Right ventricle myocardium superior (tissue), 1 donor: Measurements from ENCODE around the gene GLRA2. TPM values are rescaled to one million over a fixed set of nuclear protein-coding genes. Genes with fewer than 3 reads are reported as not detected.

Experiments
- ATAC-seq: fragments of 200-7000 bp; cut with Tn5 transposase; one replicate; pipeline ENCODE4 v1.9.1; 2020; ENCODE audit warnings: mild to moderate bottlenecking; ENCODE audit not compliant: poor library complexity
- DNase-seq: peaks from one replicate; pipeline ENCODE4 v3.0.0-alpha.2; 2020
- intact Hi-C: fragments of 100-400 bp; cut with DNase I; formaldehyde crosslinking; loops from one replicate; pipeline ENCODE4 v1.11.2; 2022
- long read RNA-seq: library from polyadenylated mRNA; unstranded; transcript quantifications from one replicate; pipeline ENCODE4 v2.0.0, GENCODE V29; 2021
- total RNA-seq: library from RNA; stranded (reverse); fragmentation: NEBNext Ultra II Directional; extraction: Animal tissue kit (Norgen Biotek cat#: 25700); gene quantifications from one replicate; pipeline ENCODE4 v1.2.1, GENCODE V29; 2021
- donor health status: DM: no; HTN: yes; CAD: no; lungs with severe emphysema.

GLRA2 gene
- not detected for total RNA-seq
- long read RNA-seq, result 0 reads

DNA sequence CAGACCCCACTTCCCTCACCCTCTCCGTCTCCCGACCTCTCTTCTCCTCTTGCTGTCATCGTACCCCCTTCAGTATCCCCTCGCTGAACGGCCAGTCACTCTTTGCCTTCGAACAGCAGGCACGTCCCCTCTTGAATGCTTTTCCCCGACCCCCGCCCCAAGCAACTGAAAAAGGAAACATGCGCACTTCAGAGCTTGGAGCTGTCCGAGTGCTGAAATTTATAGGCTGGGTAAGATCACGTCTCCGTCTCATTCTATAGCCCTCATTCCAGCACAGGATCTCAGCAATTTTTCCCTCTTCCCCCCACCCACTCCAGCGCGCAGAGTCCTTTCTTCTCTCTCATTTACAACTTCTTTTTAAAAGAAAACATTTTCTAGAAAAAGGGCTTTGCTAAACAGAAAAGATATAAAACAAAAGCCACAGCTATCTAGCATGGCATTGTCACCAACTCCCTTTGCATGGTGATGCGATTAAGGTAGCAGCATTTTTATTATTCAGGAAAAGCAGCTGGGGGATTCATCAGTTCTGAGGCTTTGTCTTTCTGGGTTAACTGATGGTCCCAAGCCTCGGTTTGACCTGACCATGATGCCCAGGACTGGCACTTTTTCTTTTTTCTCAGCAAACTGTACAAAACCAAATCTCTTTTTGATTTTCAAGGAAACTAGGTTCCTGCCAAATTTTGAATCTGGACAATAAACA is at the start of gene GLRA2:
Gene GLRA2, plus strand, starts transcription at position 247 of the 700 bp plus-strand sequence. CDS start 522 bp downstream, outside the sequence.
- intact Hi-C loops, result no loop called here
- no peak for DNase-seq
- no peak for ATAC-seq

DNA sequence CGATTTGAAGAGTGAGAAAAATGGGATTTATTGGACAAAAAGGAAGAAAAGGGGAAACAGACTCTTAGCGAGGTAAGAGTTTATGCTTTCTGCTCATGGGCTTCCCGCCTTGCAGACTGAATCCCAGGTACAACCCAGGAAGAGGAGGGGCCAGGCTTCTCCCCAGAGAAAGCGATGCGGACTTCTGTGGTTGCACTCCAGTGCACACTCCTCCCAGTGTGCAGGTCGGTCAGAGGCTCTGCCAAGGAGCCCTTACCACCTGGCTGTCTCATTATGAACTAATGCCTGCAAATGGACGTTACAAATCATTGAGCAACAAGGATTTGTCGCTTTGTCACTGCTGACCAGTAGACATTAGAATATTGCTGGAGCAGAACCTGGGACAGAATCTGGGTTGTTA is 39.9 kb upstream of the GLRA2 start:
- intact Hi-C loops, result no loop called here
- DNase-seq (no peak), ATAC-seq (no peak)

DNA sequence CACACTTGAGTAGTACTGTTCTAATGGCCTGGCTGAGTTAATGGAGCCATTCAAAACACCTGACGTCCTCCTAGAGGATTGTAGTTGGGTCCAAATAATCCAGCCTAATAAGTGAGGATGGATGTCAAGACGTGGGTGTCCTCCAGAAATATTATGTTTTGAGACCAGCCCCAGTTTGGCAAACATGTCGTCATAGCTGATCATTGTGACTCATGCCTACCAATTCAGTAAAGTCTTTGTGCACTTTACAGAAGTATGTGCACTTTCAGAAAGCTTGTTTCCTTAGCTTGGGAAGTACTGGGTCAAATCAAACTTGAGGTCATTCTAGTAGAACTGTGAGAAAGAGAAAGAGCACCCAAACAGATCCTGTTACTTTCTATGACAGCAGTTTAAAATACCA is 37.6 kb upstream of the GLRA2 start:
- intact Hi-C loops, result no loop called here
- no peak for ATAC-seq
- no peak for DNase-seq

DNA sequence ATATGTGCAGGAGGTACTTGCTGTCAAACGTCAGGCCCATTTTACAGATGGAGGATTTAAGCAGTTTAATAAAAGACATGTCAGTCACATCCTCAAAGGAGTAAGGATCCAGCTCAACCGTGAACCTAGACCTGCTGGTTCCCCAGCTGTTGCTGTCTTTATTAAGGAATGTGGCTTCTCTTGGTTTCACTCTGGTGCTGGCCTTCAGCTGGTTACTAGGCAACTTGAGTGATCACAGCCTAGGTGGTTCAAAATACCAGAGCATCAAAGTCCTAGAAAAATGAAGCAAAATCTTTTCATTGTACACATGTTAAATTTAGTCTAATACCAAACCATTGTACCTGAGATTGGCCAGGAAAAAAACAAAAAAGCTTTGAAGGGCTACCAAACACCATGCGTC is 32.7 kb upstream of the GLRA2 start:
- intact Hi-C loops, result no loop called here

DNA sequence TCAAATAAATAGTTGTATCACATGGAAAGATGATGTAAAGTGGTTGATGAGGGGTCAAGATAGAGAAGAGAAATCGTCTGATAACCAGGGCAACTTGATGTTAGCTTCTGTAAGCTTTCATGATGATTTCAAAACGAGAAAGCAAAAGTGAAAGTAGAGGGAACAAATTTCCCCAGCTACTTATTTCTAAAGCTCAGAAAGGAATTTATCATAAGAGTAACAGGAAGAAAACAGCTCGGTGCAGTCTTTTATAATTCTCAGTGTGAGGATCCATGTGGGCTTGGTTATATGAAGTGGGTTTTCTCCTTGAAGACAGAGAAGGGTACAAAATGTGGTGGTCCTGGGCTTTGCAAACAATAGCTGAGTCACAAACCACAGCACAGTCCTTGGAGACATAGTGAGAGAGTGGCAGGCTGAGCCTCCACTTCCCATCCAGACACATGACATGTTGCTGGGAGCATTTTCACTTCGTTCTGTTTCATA is 32.1 kb upstream of the GLRA2 start:
- no peak for ATAC-seq
- no peak for DNase-seq
- intact Hi-C loops, result no loop called here

More for the DNA sequence above, 32.7 kb upstream of the GLRA2 start:
- DNase-seq (no peak), ATAC-seq (no peak)

DNA sequence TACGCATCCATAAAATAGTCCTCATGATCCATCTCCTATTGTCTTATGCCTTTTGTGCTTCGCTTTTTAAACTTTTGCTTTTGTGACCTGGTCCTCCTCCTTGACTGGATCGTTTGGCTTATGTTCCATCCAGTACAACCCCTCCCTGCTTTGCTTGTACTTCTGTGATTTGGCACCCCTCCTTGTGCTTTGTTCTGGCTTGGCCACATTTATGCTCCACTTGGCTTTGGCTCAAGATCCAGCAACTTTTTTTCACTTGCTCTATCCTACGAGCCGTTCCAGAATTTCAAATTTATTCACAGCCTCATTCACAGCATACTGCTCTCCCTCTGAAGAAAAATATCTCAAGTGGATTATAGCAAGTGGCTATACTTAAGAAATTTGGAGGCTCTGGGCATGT is 28.0 kb upstream of the GLRA2 start:
- intact Hi-C loops, result no loop called here
- DNase-seq (no peak), ATAC-seq (no peak)

DNA sequence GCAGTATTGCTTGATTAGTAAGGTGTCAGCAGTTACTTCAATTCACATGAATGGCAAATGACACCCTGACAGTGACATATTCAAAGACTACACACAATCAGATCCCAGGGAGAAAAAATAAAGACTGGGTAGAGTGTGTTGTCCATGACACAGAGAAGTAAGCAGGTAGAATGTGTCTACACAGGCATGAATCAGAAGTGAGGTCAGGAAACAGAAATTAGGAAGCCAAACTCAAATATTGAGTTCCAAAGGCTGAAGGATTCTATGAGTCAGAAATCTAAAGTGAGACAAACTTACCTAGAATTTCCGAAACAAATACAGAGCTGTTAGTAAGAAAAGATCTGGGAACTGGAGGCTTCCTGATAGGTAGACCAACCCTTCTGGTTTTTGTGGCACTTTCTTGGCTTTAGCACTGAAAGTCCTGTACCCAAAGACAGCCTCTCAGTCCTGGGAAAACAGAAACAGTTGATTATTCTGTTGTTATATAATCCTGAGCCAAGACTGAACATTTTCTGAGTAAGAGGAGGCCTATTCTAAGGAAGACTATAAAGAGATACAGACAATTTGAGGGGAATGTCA is 24.3 kb upstream of the GLRA2 start:
- intact Hi-C loops, result no loop called here
- DNase-seq (no peak), ATAC-seq (no peak)

DNA sequence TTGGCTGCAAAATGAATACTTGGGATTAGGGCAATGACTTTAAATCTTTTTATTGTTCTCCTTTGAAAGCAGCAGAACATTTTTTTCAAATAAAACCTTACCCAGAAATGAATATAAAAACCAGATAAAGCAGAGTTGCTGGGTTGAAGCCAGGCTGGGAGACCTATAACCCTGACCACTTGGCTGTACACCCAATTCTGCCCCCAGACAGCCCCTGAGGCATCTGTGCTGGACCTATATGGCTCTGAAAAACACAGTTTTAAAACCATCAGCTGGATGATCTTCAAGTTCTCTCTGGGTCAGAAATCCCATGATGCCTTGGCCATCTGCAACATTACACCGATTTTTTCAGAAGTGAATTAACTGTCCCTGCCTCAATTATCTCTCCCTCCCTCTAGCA is 23.7 kb upstream of the GLRA2 start:
- no peak for ATAC-seq
- peak; percentile 17 for DNase-seq
- intact Hi-C loops, result no loop called here

DNA sequence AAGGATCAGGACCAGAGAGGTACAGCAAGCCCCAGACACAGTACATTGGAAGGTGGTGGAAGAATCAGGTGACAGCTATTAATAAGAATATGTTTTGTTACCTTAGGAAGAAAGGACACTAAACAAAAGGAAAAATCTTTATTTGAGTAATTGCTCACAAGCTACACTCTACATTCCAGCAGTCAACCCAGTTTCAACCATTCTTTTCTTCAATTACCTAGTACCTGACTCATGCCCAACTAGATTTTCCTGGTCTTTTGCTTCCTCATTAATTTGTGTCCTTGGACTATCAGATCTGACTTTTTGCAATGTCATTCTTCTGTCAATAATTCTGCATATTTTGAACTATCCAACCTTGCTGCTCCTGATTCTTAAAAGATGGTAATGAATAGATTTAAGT is 22.5 kb upstream of the GLRA2 start:
- ATAC-seq (no peak), DNase-seq (no peak)
- intact Hi-C loops, result no loop called here

DNA sequence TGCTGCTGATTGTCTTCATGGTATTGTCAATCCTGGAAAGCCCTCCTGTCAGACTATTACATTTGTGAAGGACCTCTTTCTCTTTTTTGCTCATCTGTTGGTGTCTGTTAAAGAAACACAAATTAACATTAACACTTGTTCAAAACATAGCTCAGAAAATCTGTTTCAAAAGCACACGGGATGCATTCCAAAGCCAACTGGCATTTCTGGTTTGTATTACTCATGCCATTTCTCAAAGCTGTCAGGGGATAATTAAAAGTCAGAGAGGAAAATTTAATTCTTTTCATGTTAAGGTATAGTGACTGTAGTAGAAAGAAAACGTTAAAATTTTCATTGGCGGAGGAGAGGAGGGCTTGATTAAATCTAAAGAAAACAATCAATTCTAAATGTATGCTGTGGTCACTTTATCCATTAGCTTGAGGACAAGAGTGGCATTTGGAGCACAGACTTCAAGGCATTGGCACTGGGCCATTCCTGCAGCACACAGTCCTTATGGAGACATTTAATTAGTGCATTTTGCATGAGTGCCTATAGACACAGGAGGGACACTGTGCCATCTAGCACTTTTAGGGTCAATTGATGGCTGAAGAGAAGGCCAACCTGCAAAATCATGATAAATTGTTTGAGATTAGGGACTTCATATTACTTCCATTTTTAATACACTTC is 21.2 kb upstream of the GLRA2 start:
- ATAC-seq, result no peak
- intact Hi-C loops, result no loop called here
- no peak for DNase-seq

DNA sequence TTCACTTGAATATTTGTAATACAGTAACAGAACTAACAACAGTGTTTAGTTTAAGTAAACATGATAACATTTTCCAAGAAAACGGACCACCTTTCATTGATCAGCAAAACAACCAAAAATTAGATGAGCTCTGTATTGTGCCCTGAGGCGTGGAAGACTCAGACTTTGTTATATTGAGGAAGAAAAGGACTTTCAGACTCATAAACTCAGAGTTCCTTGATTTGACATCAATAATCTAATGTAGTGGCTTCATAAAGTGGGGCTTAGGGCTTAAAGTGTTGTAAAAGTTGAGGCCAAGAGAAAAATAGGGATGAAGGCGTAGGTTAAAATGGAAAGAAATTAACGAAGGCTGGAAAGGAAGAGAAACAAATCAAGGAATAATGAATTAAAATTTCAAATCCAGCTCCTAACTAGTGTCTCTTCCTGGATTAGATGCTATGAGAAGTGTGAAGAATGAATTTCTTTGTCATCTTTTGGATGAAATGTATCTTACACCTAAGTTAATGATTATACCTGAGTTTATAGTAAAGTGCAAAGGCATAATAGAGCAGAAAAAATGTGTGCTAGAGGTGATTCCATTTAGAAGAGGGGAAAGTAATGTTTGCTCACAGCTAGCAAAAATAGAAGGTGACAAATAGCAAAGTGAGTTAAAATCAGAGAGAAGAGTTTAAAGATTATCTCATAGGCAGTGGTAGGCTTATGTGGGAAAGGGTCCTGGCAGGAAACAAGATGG is 19.8 kb upstream of the GLRA2 start:
- DNase-seq (no peak), ATAC-seq (no peak)
- intact Hi-C loops, result no loop called here

DNA sequence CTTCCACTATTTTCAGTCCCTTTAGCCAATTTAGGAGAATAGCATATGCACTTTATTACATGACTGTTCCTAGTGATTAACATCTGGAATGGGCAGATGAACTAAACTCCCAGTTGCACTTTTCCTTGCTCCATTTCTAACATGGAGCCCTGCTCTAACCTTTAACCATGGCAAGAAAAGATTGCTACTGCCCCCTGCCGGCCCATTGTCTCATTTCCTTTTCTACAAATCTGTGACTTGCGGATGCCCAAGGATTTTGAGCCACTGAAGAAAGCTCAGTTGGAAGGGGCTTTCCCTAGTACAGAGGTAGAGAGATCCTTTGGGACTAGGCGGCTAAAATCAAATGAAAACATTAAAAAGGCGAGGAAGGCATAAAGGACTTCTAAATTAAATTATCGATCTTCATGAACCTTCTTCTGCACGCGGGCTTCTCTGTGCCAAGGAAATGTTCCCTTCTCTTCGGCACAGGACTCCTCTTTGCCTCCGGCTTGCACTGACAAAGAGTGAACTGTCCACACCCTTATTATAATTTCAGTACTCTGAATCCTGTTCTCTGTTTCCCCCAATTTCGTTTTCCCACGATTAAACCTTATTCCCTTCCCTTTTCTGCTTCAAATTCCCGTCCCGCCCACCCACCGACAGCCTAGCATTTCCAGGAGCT is 577 bp upstream of the GLRA2 start:
- ATAC-seq, result no peak
- intact Hi-C loops, result no loop called here
- peak; percentile 48 for DNase-seq

DNA sequence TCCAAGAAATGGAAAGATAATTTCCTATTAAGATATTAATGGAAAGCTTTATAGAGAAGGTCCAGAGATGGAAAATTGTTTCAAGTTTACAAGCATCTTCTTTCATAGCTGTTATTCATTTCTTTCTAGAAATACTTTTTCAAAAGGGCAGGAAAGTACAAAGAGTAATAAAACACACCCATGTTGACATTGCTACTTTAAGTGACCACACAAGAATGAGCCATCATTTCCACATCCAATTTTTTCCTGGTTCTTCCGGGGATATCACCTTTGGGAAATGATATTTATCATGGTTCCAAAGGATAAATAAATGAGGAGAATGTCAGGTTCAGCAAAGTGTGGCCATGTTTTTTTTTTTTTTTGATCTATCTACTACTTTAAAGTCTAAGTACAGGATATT is 4.5 kb downstream of the GLRA2 start:
- intact Hi-C loops, result no loop called here
- DNase-seq (no peak), ATAC-seq (no peak)

DNA sequence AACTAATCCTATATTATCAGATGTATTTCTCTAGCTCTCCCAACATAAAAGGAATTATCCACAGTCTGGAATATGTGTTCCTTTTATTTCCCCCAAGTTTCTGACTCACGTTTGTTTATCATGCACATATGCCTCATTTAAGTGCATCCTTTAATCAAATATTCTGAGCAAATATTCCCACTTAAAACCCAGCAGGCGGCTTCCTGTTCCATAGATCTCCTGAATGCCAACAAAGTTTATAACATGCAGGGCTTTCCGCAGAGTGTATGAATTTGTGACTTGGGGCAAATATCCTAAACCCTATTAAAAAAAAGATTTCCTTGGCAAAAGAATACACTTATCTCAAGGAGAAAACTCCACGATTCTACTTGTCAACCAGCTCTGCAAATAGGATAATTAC is 16.9 kb downstream of the GLRA2 start:
- ATAC-seq (no peak), DNase-seq (no peak)
- intact Hi-C loops, result no loop called here

DNA sequence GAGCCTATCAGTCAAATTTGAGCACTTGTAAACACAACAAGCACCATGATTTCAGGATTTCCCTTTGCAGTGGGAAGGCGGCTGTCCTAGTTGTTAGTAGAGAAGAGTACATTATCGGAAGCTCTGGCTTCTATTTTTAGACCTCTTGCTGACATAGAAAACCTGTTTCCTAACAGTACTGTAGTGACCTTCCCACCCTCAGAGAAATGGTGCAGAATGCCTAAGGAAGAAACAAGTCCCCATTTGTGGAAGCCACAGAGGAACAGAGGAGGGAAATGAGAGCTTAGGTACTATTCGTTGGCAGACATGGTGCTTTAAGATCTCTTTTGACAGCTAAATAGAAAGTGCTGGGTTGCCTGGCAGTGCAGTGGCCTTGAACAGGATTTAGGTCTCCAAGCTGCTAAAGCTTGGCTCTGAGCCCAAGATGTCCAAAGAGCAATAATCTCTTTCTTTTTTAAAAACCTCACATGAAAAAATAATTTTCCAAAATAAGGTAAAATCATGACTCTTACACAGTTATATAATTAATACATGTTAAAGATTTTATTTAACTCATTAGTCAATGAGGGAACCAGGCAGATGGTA is 24.9 kb downstream of the GLRA2 start:
- DNase-seq, result no peak
- intact Hi-C loops, result no loop called here
- ATAC-seq, result no peak

DNA sequence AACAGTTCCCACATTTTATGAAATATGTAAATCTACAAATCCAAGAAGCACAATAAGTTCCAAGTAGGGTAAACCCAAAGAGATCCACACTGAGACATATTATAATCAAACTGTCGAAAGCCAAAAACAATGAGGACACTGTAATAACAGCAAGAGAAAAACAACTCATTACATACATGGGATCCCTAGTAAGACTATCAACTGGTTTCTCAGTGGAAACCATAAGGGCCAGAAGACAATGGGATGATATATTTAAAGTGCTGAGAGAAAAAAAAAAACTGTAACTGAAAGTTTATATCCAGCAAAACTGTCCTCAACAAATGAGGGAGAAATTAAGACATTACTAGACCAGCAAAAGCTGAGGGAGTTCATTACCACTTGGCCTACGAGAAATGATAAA is 34.7 kb downstream of the GLRA2 start:
- DNase-seq, result no peak
- ATAC-seq, result no peak
- intact Hi-C loops, result no loop called here

DNA sequence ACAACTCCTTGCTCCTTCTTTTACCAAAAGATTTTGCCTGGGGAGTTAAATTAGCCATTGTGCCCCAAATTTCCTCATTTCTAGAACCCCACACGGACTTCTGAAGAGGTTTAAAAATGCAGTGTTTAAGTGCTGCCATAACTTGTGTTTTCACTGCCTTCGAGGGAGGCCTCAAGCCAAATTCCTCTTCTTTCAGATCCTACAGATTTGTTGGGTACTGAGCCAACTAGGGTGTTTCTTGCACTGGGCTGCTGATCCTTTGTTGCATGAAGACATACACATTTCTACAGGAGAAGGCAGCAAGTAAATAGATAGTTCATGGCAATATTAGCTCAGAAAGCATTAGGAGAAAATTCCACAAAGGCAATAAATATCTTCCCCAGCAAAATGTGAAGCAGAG is 43.8 kb downstream of the GLRA2 start:
- DNase-seq (no peak), ATAC-seq (no peak)
- intact Hi-C loops, result no loop called here

DNA sequence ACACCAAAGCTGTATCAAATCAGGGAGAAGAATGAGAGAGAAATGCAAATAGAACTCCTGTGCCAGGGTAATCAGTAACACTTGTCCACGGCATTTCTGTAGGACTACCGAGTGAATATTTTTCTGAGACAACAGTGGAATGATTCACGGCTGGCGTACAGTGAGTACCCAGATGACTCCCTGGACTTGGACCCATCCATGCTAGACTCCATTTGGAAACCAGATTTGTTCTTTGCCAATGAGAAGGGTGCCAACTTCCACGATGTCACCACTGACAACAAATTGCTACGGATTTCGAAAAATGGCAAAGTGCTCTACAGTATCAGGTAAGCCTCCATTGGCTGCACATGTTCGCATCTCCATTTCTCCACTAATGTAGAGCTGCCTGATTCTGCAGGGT is 51.7 kb downstream of the GLRA2 start:
- ATAC-seq, result no peak

DNA sequence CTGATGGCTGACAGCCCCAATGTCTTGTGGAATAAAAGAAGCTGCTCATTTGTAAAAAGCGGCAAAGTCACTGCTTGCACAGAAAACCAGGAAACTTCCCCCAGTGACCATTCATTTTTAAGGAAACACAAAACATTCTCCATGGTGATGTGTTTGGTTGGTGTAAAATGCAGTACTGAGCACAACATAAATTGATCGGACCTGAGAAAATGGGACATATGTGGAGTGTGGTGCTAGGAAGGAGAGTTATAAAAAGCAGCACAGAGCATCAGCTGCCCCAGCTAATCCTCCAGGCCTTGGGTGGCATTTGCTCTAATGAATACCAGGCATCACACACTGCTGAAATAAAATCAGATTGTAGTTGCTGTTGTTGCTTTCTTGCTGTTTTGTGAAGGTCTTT is 55.2 kb downstream of the GLRA2 start:
- intact Hi-C loops, result no loop called here
- no peak for DNase-seq
- ATAC-seq, result no peak

More for the DNA sequence above, 51.7 kb downstream of the GLRA2 start:
- DNase-seq, result no peak
- intact Hi-C loops, result no loop called here
